GM13977 (cell line): ENCODE measurements around the gene FNDC8.

Source experiments
- DNase-seq: peaks from one replicate; pipeline ENCODE4 v3.0.0; 2012; ENCODE audit warnings: low spot score
- CTCF ChIP-seq: IDR thresholded peaks from 2 replicates; pipeline ENCODE4 v1.5.1; 2012; ENCODE audit warnings: mild to moderate bottlenecking, control low read depth; ENCODE audit not compliant: insufficient read depth; ENCODE audit errors: extremely low read depth, missing control alignments
- in situ Hi-C: fragments of 300-500 bp; cut with MboI; formaldehyde crosslinking; loops from one replicate; pipeline ENCODE4 v1.12.0; 2022; ENCODE audit warnings: low sequenced_read_pairs, low pct_unique_long_range_greater_than_20kb, mixed read lengths, inconsistent platforms; ENCODE audit not compliant: unreplicated experiment

The FNDC8 gene

GRCh38 chr17:35129154-35129972 lies 7.9 kb downstream of the FNDC8 start:
- no peak for TF ChIP-seq CTCF
- DNase-seq = no peak
- in situ Hi-C loops = no loop called here

GRCh38 chr17:35129973-35130351 lies 8.5 kb downstream of the FNDC8 start:
- no peak for TF ChIP-seq CTCF
- in situ Hi-C loops = no loop called here
- DNase-seq = no peak

- DNase-seq = no peak
- no peak for TF ChIP-seq CTCF
- in situ Hi-C loops = no loop called here
These were observed 9.0 kb downstream of the FNDC8 start for GRCh38 chr17:35130392-35130791.

- DNase-seq = no peak
- no peak for TF ChIP-seq CTCF
- in situ Hi-C loops = no loop called here
These were observed 10.7 kb downstream of the FNDC8 start for GRCh38 chr17:35132099-35132498.

GRCh38 chr17:35132816-35133550 lies 11.6 kb downstream of the FNDC8 start:
- in situ Hi-C loops = no loop called here
- no peak for TF ChIP-seq CTCF
- DNase-seq = no peak

GRCh38 chr17:35135322-35135721 lies 13.9 kb downstream of the FNDC8 start:
- in situ Hi-C loops = no loop called here
- no peak for DNase-seq
- TF ChIP-seq CTCF = no peak
